HEK293 (cell line): Measurements from ENCODE around the gene HSD17B14.

Experiments
- ATF2 ChIP-seq: fragments of 450-650 bp; formaldehyde crosslinking; IDR thresholded peaks from 2 replicates; pipeline ENCODE4 v1.5.1; 2016; ENCODE audit warnings: missing biosample characterization, missing genetic modification characterization, low read depth
- BCL11A ChIP-seq: fragments of 450-650 bp; formaldehyde crosslinking; IDR thresholded peaks from 2 replicates; pipeline ENCODE4 v1.5.1; 2016; ENCODE audit warnings: low read depth, missing biosample characterization, missing genetic modification characterization
- EGR2 ChIP-seq: fragments of 450-650 bp; formaldehyde crosslinking; IDR thresholded peaks from 2 replicates; pipeline ENCODE4 v1.5.1; 2016; ENCODE audit warnings: low read depth, missing biosample characterization, missing genetic modification characterization
- KLF8 ChIP-seq: fragments of 450-650 bp; formaldehyde crosslinking; IDR thresholded peaks from 2 replicates; pipeline ENCODE4 v1.5.1; 2016; ENCODE audit warnings: missing biosample characterization, missing genetic modification characterization
- KLF9 ChIP-seq: fragments of 450-650 bp; formaldehyde crosslinking; IDR thresholded peaks from 2 replicates; pipeline ENCODE4 v1.5.1; 2016; ENCODE audit warnings: missing biosample characterization, missing genetic modification characterization, low read depth
- PRDM10 ChIP-seq: fragments of 450-650 bp; formaldehyde crosslinking; IDR thresholded peaks from 2 replicates; pipeline ENCODE4 v1.5.1; 2016; ENCODE audit warnings: missing biosample characterization, missing genetic modification characterization
- RBAK ChIP-seq: fragments of 450-650 bp; formaldehyde crosslinking; IDR thresholded peaks from 2 replicates; pipeline ENCODE4 v1.5.1; 2016; ENCODE audit warnings: missing biosample characterization, missing genetic modification characterization
- SCRT2 ChIP-seq: fragments of 450-650 bp; formaldehyde crosslinking; IDR thresholded peaks from 2 replicates; pipeline ENCODE4 v1.5.1; 2016; ENCODE audit warnings: missing biosample characterization, missing genetic modification characterization
- SP3 ChIP-seq: fragments of 450-650 bp; formaldehyde crosslinking; IDR thresholded peaks from 2 replicates; pipeline ENCODE4 v1.5.1; 2016; ENCODE audit warnings: missing biosample characterization, missing genetic modification characterization
- SP7 ChIP-seq: fragments of 450-650 bp; formaldehyde crosslinking; IDR thresholded peaks from 2 replicates; pipeline ENCODE4 v1.5.1; 2016; ENCODE audit warnings: missing biosample characterization, missing genetic modification characterization
- WT1 ChIP-seq: fragments of 450-650 bp; formaldehyde crosslinking; IDR thresholded peaks from 2 replicates; pipeline ENCODE4 v1.5.1; 2016; ENCODE audit warnings: missing biosample characterization, missing genetic modification characterization
- ZBTB17 ChIP-seq: fragments of 450-650 bp; formaldehyde crosslinking; IDR thresholded peaks from 2 replicates; pipeline ENCODE4 v1.5.1; 2016; ENCODE audit warnings: missing biosample characterization, missing genetic modification characterization
- ZBTB8A ChIP-seq: fragments of 450-650 bp; formaldehyde crosslinking; IDR thresholded peaks from 2 replicates; pipeline ENCODE4 v1.5.1; 2016; ENCODE audit warnings: missing biosample characterization, missing genetic modification characterization
- ZFP3 ChIP-seq: fragments of 450-650 bp; formaldehyde crosslinking; IDR thresholded peaks from 2 replicates; pipeline ENCODE4 v1.5.1; 2016; ENCODE audit warnings: low read depth, missing biosample characterization, missing genetic modification characterization
- ZFP69B ChIP-seq: fragments of 450-650 bp; formaldehyde crosslinking; IDR thresholded peaks from 2 replicates; pipeline ENCODE4 v1.5.1; 2016; ENCODE audit warnings: missing biosample characterization, missing genetic modification characterization
- ZIC2 ChIP-seq: fragments of 450-650 bp; formaldehyde crosslinking; IDR thresholded peaks from 2 replicates; pipeline ENCODE4 v1.5.1; 2016; ENCODE audit warnings: missing biosample characterization, missing genetic modification characterization
- ZNF10 ChIP-seq: fragments of 450-650 bp; formaldehyde crosslinking; IDR thresholded peaks from 2 replicates; pipeline ENCODE4 v1.5.1; 2017; ENCODE audit warnings: missing biosample characterization, missing genetic modification characterization
- ZNF112 ChIP-seq: fragments of 450-650 bp; formaldehyde crosslinking; IDR thresholded peaks from 2 replicates; pipeline ENCODE4 v1.5.0; 2017; ENCODE audit warnings: missing biosample characterization, missing genetic modification characterization
- ZNF23 ChIP-seq: fragments of 450-650 bp; formaldehyde crosslinking; IDR thresholded peaks from 2 replicates; pipeline ENCODE4 v1.5.1; 2016; ENCODE audit warnings: missing biosample characterization, missing genetic modification characterization, borderline replicate concordance
- ZNF274 ChIP-seq, 2 experiments: fragments of 200-500 bp in 1 of 2; fragments of 450-650 bp in 1 of 2; sonication (Bioruptor generic) in 1 of 2; formaldehyde crosslinking in 1 of 2; IDR thresholded peaks; 2 replicates each; pipeline versions ENCODE4 v1.5.1 to v1.6.1; 2014 to 2016; ENCODE audit warnings: borderline replicate concordance in 1 of 2, inconsistent platforms in 1 of 2, low read length in 1 of 2, missing biosample characterization in 1 of 2, missing genetic modification characterization in 1 of 2
- ZNF280C ChIP-seq: fragments of 450-650 bp; formaldehyde crosslinking; IDR thresholded peaks from 2 replicates; pipeline ENCODE4 v1.5.1; 2016; ENCODE audit warnings: missing biosample characterization, missing genetic modification characterization
- ZNF341 ChIP-seq: fragments of 450-650 bp; formaldehyde crosslinking; IDR thresholded peaks from 2 replicates; pipeline ENCODE4; 2016; ENCODE audit warnings: low read depth, missing biosample characterization, missing genetic modification characterization
- ZNF37A ChIP-seq: fragments of 450-650 bp; IDR thresholded peaks from 2 replicates; pipeline ENCODE4 v1.5.1; 2018; ENCODE audit warnings: missing biosample characterization, missing genetic modification characterization
- ZNF398 ChIP-seq: fragments of 450-650 bp; formaldehyde crosslinking; IDR thresholded peaks from 2 replicates; pipeline ENCODE4 v1.5.1; 2017; ENCODE audit warnings: missing biosample characterization, missing genetic modification characterization
- ZNF473 ChIP-seq: fragments of 450-650 bp; formaldehyde crosslinking; IDR thresholded peaks from 2 replicates; pipeline ENCODE4 v1.5.1; 2017; ENCODE audit warnings: missing biosample characterization, missing genetic modification characterization
- ZNF585B ChIP-seq: fragments of 450-650 bp; formaldehyde crosslinking; IDR thresholded peaks from 2 replicates; pipeline ENCODE4 v1.5.1; 2016; ENCODE audit warnings: missing biosample characterization, missing genetic modification characterization
- ZNF600 ChIP-seq: fragments of 450-650 bp; formaldehyde crosslinking; IDR thresholded peaks from 2 replicates; pipeline ENCODE4 v1.5.1; 2016; ENCODE audit warnings: missing biosample characterization, missing genetic modification characterization
- ZNF610 ChIP-seq: fragments of 450-650 bp; formaldehyde crosslinking; IDR thresholded peaks from 2 replicates; pipeline ENCODE4 v1.5.1; 2016; ENCODE audit warnings: missing biosample characterization, missing genetic modification characterization, borderline replicate concordance
- ZNF677 ChIP-seq: fragments of 450-650 bp; IDR thresholded peaks from 2 replicates; pipeline ENCODE4 v1.5.0; 2018; ENCODE audit warnings: missing biosample characterization, mild to moderate bottlenecking, missing genetic modification characterization, moderate library complexity
- ZSCAN23 ChIP-seq: fragments of 450-650 bp; formaldehyde crosslinking; IDR thresholded peaks from 2 replicates; pipeline ENCODE4 v1.5.1; 2016; ENCODE audit warnings: missing biosample characterization, missing genetic modification characterization
- ZSCAN5A ChIP-seq: fragments of 450-650 bp; formaldehyde crosslinking; IDR thresholded peaks from 2 replicates; pipeline ENCODE4 v1.5.1; 2016; ENCODE audit warnings: missing biosample characterization, missing genetic modification characterization

Gene HSD17B14

GRCh38 chr19:48819366-48819816 lies 16.9 kb downstream of the HSD17B14 start (continued):
- TF ChIP-seq ZNF398 (tag by site-specific recombination) (0 out of 2 replicates have a peak, but pooled peaks have one; percentile 30), ZBTB17 (tag by site-specific recombination) (0 out of 2 replicates have a peak, but pooled peaks have one; percentile 24), ZNF23 (tag by site-specific recombination) (no peak), ZSCAN23 (tag by site-specific recombination) (no peak), BCL11A (tag by site-specific recombination) (no peak), ZSCAN5A (no peak), ZFP3 (tag by site-specific recombination) (no peak), KLF8 (tag by site-specific recombination) (0 out of 2 replicates have a peak, but pooled peaks have one; percentile 13), ZNF610 (tag by site-specific recombination) (no peak), RBAK (tag by site-specific recombination) (no peak), ZNF600 (tag by site-specific recombination) (0 out of 2 replicates have a peak, but pooled peaks have one; percentile 11), ZNF280C (tag by site-specific recombination) (no peak), ZNF10 (no peak; the same call in 1 of the 2 replicates), SP7 (tag by site-specific recombination) (no peak), ZNF677 (tag by site-specific recombination) (no peak), ZNF112 (tag by site-specific recombination) (no peak), ZIC2 (tag by site-specific recombination) (no peak), EGR2 (no peak), SP3 (tag by site-specific recombination) (no peak), ZNF274 (IDR thresholded peaks at IDR 0.05; ENCODE audit: low read length) (no peak), ZNF274 (tag by site-specific recombination; IDR thresholded peaks at IDR 0.05; ENCODE audit: borderline replicate concordance) (no peak), PRDM10 (tag by site-specific recombination) (no peak), ZNF585B (tag by site-specific recombination) (no peak), SCRT2 (tag by site-specific recombination) (no peak), KLF9 (peak; percentile 37; the same call in 1 of the 2 replicates), ATF2 (tag by site-specific recombination) (no peak), ZBTB8A (tag by site-specific recombination) (no peak), ZNF341 (tag by site-specific recombination) (no peak), WT1 (no peak), ZNF37A (tag by site-specific recombination) (no peak), ZNF473 (tag by site-specific recombination) (no peak), ZFP69B (tag by site-specific recombination) (peak; percentile 50; the same call in 1 of the 2 replicates)
